ENCODE measurements around the gene BABAM2. TPM values are rescaled to one million over a fixed set of nuclear protein-coding genes. Genes with fewer than 3 reads are reported as not detected.

The BABAM2 gene
- polyA plus RNA-seq, 4 donors = 55.4 to 60.7 (median 57.1) TPM

DNA sequence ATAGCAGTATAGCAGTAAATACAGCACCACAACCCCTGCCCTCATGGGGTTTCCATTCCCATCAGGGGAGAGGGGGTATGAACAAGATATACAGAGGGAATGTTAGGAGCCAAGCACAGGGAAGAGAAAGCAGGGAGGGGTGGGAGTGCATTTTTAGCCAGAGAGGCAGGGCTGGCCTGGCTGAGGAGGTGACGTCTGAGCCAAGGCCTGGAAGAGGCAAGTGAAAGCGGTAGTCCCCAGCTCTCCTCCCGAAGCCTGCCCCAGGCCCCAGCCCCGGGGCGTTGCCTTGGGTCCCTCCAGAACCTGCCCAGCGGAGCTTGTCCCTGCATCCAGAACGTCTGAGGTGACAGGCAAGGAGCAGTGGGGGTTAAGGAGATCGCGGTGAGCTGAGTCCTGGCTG lies 457.1 kb downstream of the BABAM2 start:
- no peak for DNase-seq (ENCODE audit: low read depth in 4 of 4, low spot score in 3 of 4)

DNA sequence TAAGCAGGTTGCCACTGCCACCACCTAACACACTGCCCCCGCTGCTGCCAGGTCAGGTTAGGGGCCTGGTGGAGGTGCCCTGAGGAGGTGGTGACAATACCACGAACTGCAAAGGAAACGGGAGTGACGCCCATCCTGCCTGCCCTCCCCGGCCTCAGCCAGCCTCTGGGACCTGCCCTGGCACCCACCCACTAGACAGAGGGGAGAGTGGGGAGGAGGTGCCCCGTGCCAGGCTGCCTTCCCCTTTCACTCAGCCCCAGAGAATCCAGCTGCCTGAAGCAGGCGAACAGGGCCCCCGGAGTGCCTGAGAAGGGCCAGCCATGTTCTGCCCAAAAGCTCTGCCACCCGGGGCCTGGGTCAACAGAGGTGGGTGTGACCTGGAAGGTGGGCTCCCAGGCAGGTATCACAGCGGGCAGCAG lies 457.6 kb downstream of the BABAM2 start:
- no peak for DNase-seq (ENCODE audit: low read depth in 4 of 4, low spot score in 3 of 4)

DNA sequence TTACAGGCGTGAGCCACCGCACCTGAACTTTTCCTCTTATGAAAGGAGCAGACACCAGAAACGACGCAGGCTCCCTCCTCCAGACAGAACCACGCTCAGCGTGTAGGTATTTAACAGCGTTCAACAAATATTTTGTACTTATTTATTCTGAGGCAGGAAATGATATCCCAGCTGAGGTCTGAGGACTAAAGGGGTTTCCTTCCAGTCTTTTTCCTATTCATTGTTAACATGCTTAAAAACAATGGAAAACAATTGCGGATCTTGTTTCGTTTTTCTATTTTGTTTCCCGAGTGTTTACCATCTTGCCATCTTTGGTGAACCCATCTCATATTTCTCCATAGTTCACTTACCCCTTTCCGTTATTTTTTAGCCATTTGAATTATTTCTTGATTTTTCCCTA lies 458.4 kb downstream of the BABAM2 start:
- no peak for DNase-seq (ENCODE audit: low read depth in 4 of 4, low spot score in 3 of 4)

DNA sequence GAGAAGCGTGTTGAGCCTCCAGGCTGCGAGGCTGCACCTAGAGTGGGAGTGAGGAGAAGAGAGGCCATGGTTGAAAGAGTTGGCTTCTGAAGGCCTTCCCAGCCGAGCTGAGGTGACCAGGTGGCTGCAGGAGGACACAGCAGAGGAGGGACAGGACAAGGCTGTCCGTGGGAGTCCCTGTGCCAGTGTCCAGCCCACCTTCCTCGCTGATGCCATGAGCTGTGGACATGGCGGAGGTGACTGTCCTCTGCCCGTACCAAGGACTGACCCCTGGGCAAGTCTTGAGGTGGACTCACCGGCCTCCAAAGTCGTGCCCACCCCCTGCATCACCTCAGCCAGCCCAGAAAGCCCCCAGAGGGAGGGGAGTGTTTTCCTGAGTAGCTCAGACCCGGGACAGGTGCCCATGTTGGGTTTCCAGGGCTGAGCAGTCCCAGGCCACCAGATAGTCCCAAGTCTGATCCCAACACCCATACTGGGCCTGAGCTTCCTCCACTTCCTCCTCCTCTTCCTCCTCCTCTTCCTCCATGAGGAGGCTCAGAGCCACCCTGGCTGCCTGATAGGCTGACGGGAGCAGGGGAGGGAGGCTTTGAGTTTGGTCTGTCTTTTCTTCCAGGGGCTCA lies 459.1 kb downstream of the BABAM2 start:
- DNase-seq (ENCODE audit: low read depth in 4 of 4, low spot score in 3 of 4) = no peak

DNA sequence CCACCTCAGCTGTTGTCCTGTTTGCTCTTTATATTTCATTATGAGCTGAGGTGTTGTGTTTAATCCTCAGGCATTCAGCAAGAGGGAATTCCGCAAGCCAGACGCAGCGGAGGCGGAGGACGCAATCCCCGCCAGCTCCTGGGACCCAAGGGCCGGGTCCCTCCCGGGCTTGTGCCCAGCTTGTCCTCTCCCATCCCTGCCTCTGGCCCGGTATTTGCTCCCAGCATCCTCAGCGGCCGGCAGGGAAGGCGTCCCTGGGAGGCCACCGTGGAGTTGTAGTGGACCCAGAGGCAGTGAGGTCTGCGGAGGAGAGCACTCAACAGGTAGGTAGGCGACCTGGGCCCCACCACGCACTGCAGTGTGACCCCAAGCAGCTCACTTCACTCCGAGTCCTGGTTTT lies 459.7 kb downstream of the BABAM2 start:
- no peak for DNase-seq (ENCODE audit: low read depth in 4 of 4, low spot score in 3 of 4)

DNA sequence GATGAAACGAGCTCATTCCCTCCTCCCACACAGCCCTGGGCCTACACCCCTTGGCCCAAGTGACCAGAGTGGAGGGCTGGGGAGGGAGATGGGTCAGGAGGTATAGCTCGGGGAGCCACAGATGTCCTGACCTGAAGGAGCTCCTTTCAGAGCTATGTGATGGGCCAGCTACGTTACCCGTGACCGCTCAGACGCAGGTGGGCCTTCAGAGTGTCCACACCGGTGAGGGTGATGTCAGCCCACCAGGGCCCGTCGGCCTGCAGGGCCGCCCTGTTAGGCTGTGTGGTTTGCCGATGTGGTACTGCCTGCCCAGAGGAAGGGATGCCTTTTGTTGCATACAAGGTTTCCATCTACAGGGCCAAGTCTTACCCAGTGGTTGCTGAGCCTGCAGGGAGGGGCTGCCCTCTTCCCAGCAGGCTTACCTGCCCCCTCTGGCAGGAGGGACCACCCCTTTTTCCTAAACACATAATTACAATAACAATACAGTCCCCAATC lies 460.3 kb downstream of the BABAM2 start:
- no peak for DNase-seq (ENCODE audit: low read depth in 4 of 4, low spot score in 3 of 4)

DNA sequence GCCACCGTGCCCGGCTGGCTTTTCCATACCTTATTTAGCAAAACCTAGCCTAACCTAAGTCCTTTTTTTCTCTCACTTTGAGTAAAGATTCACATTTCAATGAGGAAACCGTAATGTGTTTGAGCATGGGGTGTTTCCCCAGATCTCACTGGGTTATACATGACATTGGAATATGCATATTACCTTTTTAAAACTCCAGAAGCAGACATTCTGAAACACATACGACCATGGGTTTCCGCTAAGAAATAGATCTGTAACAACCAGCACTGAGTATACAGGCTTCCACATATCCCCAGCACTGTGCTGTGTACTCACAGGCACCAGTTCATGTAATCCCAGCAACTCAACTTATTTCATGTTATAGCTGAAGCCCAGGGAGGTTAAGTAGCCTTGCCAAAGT lies 461.1 kb downstream of the BABAM2 start:
- no peak for DNase-seq (ENCODE audit: low read depth in 4 of 4, low spot score in 3 of 4)

DNA sequence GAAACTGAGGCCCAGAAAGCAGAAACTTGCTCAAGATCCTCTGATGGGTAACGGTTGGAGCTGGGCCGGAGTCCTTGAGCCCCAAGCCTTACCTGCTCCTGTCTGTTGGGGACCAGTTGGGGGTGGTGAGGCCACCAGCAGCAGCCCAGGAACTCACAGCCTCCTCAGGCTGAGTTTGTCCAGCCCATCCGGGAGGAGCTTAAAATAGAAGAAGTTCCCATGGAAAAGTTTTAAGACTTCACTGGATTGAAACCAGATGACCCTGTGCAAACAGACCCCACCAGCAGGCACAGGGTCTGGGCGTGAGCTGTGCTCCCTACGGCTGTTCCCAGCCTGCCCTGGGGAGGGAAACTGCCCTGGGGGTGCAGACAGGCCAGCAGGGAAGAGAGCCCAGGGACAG lies 461.6 kb downstream of the BABAM2 start:
- no peak for DNase-seq (ENCODE audit: low read depth in 4 of 4, low spot score in 3 of 4)

DNA sequence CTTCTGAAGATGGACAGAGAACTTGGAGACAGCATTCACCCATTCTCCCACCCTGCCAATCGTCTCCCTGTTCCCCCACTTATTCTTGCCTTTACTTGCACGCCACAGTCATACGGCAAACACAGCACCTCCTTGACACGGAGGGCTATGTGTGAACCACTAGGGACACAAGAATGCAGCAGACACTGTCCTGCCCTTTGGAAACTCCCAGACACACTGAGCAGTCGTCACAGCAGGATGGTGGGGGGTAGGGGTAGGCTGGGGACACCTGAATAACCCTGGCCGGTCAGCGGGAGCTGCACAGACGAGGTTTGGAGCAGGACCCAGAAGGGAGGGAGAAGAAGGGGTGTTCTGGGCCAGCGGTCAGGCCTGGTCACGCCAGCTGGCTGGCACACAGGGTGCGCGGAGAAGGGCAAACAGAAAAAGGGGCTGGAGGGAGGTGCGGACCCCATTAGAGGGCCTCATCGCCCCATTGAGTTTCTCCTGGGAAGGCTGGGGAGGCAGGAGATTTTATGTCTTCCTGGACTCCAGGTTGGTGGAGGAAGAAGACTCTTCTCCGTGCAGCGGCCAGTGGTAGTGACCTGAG lies 462.2 kb downstream of the BABAM2 start:
- no peak for DNase-seq (ENCODE audit: low read depth in 4 of 4, low spot score in 3 of 4)

DNA sequence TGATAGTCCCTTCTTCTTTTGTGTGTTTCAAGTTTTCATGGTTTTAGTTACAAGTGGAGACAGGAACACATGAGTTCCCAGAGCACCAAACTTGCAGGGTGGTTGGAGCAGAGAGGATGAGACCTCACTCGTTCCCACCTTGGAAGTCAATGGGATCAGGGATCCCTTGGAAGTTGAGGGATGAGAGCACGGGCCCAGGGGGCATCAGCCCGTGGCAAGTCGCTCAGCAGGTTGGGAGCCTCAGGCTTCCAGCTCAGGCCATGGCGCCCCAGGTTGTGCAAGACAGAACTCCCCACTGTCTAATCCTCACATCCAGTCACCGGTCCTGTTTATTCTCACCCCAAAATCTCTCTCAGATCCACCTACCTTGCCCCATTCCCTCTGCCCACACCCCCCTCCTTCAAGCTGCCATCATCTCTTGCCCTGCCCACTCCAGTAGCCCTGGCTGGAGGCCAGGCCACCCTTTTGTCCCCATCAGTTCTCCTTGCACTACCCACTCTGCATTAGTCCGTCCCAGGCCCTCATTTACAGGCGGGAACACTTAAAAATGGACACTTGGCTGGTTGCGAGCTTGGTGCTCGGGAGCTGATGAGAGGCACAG lies 464.5 kb downstream of the BABAM2 start:
- DNase-seq (ENCODE audit: low read depth in 4 of 4, low spot score in 3 of 4) = no peak

DNA sequence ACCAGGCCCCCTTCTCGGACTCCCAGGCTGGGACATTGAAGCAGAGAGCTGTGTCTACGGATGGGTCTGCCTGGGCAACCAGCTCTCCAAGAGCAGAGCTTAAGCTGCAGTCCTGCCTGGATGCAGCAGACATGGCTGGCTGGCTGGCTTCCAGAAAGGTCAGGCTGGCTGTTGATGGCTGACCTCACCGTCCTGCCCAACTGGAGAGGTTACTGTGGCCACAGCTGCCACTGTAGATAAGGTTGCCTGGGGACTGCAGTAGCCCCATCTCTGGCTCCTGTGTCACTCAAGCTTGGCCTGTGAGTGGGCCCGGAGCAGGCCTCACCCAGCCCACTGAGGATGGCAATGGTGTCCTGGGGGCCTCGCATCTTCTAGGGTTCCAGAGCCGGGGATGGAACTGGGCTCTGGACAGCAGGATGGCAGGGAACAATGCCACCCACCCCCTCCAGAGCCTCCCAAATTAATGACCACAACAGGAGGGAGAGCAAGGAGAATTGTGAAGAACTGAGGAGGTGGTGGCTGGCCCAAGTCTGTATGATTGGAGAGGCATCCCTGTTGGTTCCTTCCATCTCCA lies 465.1 kb downstream of the BABAM2 start:
- no peak for DNase-seq (ENCODE audit: low read depth in 4 of 4, low spot score in 3 of 4)

DNA sequence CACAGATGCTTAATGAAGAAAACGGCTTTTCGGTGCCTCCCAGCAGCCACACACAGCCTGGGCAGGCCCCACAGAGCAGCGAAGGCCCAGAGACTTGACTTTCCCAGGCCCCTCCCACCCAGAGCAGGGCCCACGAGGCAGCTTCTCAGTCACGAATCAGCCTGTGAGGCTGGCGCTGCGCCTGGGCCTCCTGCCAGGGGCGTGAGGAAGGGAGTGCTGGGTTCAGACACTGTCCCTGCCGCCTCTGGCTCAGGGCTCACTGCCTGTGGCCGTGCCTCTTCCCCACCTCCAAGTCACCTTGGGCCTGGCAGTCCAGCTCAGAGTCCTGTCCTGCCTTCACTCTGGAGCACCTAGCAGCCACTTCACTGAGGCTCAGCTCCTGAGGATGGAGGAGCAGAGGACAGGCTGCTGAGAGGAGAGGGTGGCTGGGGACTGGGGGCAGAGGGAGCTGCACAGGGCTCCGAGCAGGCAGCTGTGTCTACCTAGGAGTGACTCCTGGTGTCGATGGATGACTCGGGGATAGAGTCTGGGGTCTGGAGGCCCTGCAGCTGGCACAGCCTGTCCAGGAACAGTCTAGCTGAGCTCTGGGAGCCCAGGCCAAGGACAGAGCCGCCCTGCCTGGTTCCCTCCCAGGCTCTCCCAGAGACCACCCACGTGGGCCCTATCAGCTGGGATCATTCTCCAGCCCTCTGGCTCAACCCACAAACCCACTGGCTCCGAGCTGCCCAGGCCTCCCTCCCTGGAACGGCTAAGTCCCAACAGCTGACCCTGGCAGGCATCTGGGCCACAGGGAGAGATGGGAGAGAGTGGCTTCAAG lies 465.8 kb downstream of the BABAM2 start:
- DNase-seq (ENCODE audit: low read depth in 4 of 4, low spot score in 3 of 4) = peak in 1 of 4 donors; percentile 44

DNA sequence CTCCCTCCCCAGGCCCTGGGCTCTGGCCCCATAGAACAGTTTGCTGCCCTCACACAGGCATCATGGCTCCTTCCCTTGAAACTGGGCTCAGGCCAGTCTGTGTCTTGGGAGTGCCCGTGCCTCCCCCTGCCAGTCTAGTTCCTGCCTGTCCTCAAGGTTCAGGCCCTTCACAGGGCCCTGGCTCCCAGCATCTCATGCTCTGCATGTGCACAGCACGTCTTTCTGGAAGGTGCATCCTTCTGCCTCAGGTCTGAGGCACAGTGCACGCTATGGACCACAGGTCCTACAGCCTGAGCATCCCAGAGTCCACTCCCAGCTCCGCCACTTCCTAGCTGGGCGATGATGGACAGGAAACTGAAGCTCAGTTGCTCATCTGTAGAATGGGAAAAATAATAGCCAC lies 466.5 kb downstream of the BABAM2 start:
- no peak for DNase-seq (ENCODE audit: low read depth in 4 of 4, low spot score in 3 of 4)

DNA sequence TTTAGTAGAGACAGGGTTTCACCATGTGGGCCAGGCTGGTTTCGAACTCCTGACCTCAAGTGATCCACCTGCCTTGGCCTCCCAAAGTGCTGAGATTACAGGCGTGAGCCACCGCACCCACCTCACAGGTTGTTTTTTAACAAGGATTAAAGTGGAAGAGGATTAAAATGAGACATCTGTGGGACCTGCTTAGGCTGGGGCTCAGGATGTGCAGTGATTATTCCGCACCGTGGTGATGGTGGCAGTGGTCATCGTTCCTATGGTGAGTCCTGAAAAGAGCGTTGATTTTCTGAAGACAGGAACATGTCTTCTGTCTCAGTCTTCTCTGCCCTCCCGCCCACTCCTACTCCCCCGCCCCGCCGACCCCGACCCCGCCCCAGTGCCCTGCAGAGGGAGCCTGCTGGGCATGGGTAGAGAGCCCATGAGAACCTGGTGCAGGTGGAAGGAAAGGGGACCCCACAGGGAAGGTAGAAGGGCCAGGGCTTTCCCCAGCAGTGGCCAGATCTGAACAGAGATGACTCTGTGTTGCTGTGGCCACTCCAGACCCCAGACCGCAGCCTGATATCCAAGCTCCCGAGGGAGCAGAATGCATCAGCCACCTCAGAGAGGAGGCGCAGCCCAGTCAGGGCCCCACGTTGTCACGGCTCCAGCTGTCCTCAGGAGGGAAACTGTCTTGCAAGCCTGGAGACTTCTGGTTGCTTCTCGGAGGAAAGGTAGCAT lies 467.6 kb downstream of the BABAM2 start:
- no peak for DNase-seq (ENCODE audit: low read depth in 4 of 4, low spot score in 3 of 4)

DNA sequence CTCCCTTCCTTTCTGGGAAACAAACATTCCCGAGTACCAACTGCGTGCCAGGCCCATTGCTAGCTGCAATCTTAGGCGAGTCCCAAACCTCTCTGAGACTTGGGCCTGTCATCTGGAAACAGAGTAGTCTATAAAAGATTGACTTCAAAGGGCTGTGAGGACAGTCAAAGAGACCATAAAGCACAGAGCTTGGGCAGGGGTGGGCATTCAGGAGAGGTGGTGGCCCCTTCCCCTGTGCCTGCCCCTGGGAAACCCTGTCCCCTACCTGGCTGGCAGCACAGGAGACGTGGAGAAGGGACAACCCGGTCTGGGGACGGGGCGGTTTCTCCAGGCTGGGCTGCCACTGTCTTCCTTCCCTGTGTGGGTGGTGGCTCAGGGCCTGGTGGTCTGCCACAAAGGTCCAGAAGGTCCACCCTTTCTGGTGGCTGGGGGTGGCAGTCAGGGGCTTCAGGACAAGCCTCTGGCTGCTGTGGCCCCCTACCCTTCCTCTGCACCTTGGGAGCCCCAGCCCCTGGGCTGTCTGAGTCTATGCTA lies 468.2 kb downstream of the BABAM2 start:
- no peak for DNase-seq (ENCODE audit: low read depth in 4 of 4, low spot score in 3 of 4)

DNA sequence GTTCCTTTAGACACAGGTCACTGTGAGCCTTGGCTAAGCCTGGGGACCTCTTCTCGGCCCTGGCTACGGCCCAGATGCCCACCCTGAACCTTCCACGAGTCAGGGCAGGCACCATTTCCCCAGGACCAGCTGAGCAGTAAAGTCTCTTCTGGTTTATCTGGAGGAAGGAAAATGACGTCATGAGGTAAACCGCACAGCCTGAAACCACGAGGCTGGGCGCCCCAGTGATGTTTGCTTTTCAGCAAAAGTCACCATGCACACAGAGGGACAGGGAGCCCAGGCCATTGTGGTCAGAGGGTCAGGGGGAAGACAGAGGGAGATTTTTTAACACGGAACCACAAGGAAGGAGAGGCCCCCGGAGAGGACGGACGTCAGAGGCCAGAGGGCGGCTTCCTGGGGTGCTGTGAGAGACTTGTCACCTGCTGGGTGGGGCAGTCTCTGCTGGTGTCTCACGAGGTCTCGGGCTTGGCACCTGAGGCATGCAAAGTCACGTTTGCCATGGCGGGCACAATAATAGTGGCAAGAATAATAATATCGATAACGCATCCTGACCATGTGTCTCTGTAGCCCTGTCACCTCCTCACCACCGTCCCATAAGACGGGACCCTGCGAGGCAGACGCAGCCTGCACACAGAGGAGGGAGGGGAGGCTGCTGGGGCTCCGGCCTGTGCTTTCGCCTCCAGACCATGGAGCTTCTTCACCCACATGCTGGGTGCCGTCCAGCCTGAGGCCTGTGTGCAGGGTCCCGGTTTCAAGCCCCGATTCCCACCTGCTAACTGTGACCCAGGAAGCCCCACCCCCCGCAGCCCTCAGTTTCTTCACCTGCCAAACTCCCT lies 468.9 kb downstream of the BABAM2 start:
- DNase-seq (ENCODE audit: low read depth in 4 of 4, low spot score in 3 of 4) = no peak

DNA sequence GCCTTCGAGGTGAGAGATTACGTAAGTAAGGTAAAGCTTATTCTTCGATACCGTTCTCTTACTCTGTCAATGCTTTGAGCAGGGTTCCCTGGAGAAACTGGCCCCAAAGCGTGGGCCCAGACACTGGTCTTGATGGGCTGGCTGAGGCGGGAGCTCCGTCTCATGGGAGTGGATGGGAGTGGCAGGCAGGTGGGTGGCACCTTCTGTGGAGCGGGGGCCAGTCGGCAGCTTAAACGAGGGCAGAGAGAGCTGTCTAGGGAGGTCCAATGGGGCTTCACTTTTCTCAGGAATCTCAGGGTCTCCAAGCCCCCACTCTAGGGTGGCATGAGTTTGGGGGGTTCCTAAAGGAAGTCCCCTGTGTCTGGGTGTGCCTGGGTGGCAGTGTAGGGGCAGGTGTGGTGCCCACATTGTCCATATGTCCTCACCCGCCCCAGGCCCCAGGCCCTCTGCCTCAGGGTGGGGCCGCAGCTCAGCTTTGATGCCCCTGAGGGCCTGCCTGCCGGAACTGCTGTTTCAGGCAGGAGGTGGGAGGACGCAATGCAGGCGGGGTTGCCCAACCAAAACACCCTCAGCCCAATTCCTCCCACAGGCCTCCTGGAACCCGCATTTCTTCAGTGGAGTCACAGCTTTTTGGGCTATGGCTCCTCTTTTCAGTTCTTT lies 469.7 kb downstream of the BABAM2 start:
- no peak for DNase-seq (ENCODE audit: low read depth in 4 of 4, low spot score in 3 of 4)

DNA sequence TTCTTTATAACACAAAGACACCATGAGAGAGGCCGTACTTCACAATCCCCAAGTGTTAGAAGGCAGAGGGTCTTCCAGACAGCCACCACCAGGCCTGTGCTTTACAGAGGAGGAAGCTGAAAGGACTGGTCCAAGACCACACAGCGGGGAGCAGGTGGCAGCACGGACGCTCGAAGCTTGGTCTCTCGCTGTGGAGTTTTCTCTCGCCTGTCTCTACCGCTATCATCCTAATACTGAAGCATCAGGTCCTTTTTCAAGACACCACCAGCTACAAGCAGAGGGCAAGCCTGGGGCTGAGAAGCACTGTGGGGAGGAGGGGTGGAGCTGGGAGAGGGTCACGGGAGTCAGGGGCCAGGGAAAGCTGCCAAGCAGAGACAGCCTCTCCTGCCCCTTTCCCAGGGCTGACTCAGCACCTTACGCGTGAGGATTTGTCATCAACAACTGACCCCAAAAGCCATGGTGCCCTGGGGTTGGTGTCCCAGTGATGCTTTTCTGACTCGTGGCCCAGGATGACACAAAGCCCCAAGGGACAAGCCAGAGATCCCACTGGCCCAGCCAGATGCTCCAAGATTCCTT lies 470.3 kb downstream of the BABAM2 start:
- no peak for DNase-seq (ENCODE audit: low read depth in 4 of 4, low spot score in 3 of 4)

Data from right renal pelvis (tissue), 4 donors.